ENCODE results near the gene TAGLN2.

DNA sequence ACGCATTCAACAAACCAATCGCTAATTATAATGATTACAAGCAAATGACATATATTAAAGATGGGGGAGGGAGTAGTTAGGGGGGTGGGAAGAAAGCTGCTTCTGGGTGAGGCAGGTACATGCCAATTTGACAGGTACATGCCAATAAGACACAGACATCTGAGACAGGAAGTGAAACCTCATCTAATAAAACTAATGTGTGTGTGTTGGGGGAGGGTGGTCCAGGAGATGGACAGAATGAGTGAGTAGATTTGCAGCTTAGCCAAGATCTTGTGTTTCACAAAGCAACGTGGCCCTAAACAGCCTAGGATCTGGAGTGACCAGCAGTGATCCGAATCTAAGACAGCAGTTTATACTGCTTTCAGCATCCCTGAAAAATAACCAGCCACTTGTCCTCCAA, 36.1 kb downstream of the TAGLN2 start:
- TF ChIP-seq, protein P1, sequence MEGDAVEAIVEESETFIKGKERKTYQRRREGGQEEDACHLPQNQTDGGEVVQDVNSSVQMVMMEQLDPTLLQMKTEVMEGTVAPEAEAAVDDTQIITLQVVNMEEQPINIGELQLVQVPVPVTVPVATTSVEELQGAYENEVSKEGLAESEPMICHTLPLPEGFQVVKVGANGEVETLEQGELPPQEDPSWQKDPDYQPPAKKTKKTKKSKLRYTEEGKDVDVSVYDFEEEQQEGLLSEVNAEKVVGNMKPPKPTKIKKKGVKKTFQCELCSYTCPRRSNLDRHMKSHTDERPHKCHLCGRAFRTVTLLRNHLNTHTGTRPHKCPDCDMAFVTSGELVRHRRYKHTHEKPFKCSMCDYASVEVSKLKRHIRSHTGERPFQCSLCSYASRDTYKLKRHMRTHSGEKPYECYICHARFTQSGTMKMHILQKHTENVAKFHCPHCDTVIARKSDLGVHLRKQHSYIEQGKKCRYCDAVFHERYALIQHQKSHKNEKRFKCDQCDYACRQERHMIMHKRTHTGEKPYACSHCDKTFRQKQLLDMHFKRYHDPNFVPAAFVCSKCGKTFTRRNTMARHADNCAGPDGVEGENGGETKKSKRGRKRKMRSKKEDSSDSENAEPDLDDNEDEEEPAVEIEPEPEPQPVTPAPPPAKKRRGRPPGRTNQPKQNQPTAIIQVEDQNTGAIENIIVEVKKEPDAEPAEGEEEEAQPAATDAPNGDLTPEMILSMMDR (IDR thresholded peaks at IDR 0.05), result no peak
- TF ChIP-seq POLR2AphosphoS5 (IDR thresholded peaks at IDR 0.05), result no peak

Data from prostate gland (tissue), 2 donors.